GM21447 (cell line): ENCODE measurements around the gene SLC25A27.

ENCODE experiments used
- ATAC-seq: cut with Tn5 transposase; IDR thresholded peaks from one replicate; pipeline ENCODE4 v1.9.1; 2021; ENCODE audit not compliant: unreplicated experiment

Gene SLC25A27

DNA sequence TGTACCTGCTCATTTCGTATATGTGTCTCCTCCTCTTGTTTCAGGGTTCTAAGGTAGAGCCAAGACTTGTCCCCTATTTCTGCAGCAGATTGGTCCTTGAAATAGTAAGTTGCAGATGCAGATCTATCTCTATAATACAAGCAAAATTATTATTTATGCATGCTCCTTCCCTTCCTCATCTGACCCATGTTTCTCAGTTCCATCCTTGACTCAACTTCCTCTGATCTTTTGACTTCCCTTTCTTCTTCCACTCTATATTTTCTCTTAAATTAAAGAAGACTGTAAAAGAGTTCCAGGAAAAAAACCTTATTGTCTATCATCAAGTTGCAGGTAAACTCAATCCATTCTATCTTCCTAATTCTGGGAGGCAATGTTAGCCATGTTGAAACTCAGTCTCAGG lies 58.7 kb downstream of the SLC25A27 start:
- ATAC-seq, result no peak

DNA sequence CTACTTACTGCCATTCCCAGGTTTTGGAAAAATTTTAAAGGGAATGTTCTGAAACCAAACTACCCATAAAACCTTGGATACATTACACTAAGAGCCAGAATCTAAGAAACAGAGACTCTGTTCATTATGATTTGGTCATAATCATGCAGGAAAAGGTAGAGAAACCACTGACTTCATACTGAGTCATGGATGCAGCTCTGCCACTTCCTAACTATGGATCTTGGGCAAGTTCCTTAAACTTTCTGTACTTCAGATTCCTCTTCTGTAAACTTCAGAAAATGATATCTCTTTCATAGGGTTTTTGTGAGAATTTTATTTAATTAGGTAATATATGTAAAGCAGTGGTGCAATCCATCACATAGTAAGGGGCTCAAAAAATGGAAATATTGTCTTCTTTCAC lies 62.4 kb downstream of the SLC25A27 start:
- ATAC-seq, result no peak

GRCh38 chr6:46719099-46719498 lies 66.3 kb downstream of the SLC25A27 start:
- no peak for ATAC-seq

DNA sequence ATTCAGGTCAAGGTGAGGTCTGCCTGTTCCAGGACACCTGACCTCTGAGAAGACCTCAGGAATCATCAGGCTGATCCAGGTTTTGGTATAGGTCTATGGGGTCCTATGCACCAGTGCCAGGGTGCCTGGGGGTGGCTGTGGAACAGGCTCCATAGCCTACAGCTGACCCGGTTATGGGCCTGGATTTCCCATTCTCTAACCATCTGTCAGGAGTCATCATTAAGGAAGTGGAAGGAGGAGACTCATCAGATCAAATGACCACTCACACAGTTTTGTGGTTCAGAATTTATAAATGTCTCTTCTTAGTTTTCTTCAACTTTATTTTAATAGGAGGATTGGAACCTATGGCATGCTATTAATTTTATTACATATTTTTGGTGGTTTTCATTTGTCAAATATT lies 67.6 kb downstream of the SLC25A27 start:
- no peak for ATAC-seq
